SK-MEL-5 (cell line): ENCODE measurements around the gene SLAIN2. TPM values are rescaled to one million over a fixed set of nuclear protein-coding genes. Genes with fewer than 3 reads are reported as not detected.
"Not testable (repeated sequence)": the region's sequence is repeated elsewhere in the genome, so short reads cannot be mapped to it uniquely, and the experiment has no call there.

ENCODE experiments used
- DNase-seq: peaks from one replicate; pipeline ENCODE4 v3.0.0-alpha.2; 2016; ENCODE audit warnings: low read depth, low spot score
- in situ Hi-C: cut with HindIII; loops from 2 replicates; pipeline ENCODE4 v1.10.0; 2016; ENCODE audit warnings: low sequenced_read_pairs, high pct_unique_total_duplicates, low pct_unique_long_range_greater_than_20kb
- total RNA-seq: library from RNA; depleted of rRNA; stranded (reverse); fragments of >200 nt; shearing (Covaris generic); gene quantifications from 2 replicates; pipeline ENCODE4 v1.2.3, GENCODE V29; 2014

The SLAIN2 gene
- total RNA-seq, 1 experiment from 2014 or later: 36.6 TPM

DNA sequence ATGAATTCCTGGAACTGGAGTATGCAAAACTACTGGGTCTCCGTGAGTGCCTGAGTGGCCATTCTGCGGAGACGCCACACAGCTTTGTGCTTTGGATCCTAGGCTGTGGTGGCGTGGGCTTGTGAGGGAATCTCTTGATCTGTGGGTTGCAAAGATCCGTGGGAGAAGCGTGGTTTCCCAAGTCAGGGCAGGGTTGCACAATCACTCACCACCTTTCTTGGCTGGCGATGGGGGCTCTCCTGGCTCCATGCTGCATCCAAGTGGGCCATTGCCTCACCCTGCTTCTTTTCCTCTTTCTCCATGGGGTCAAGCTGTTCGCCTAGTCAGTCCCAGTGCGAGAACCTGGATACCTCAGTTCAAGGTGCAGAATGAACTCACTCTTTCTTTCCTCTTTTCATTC, 62.5 kb downstream of the SLAIN2 start:
- in situ Hi-C loops: no loop called here
- DNase-seq: no peak

DNA sequence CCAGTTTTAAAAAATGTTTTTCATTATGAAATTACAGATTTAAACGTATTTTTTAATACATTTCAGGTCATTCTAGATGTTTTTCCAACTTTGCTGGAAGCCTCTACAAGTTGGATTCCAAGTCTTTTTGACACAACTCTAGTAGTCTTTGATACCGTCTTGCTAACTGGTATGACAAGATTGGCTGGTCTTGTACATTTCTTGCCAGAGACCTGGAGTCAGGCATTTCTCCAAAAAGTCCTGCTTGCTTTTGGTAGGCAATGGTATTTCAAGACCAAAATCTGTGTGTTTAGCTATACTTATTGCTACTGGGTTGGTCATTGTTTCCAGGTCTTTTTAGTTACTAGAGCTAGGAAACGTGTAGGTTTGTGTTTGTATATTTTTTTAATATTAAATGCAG, 64.6 kb downstream of the SLAIN2 start:
- DNase-seq: no peak
- in situ Hi-C loops: no loop called here

- in situ Hi-C loops: no loop called here
- DNase-seq: no peak
These were observed 67.9 kb downstream of the SLAIN2 start for GRCh38 chr4:48409203-48409602.

- in situ Hi-C loops: no loop called here
- no peak for DNase-seq
These were observed 69.5 kb downstream of the SLAIN2 start for GRCh38 chr4:48410812-48411211.

DNA sequence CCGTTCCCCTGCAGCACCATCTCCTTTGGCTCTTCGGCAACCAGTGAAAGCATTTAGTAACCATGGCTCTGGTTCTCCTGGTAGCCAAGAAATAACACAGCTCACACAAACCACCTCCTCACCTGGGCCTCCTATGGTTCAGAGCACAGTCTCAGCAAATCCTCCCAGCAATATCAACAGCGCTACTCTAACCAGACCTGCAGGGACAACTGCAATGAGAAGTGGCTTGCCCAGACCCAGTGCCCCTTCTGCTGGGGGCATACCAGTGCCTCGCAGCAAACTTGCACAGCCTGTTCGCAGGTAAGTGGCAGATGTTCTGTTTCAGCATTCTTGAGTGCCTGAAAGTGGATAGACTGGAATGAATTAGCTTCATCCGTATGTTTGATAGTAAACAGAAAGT, 78.8 kb downstream of the SLAIN2 start:
- in situ Hi-C loops: no loop called here
- no peak for DNase-seq

- in situ Hi-C loops: no loop called here
These were observed 79.8 kb downstream of the SLAIN2 start for GRCh38 chr4:48421101-48421500.

GRCh38 chr4:48428926-48429325, 87.6 kb downstream of the SLAIN2 start:
- DNase-seq: no peak
- in situ Hi-C loops: no loop called here

More at GRCh38 chr4:48421101-48421500, 79.8 kb downstream of the SLAIN2 start:
- DNase-seq: no peak

DNA sequence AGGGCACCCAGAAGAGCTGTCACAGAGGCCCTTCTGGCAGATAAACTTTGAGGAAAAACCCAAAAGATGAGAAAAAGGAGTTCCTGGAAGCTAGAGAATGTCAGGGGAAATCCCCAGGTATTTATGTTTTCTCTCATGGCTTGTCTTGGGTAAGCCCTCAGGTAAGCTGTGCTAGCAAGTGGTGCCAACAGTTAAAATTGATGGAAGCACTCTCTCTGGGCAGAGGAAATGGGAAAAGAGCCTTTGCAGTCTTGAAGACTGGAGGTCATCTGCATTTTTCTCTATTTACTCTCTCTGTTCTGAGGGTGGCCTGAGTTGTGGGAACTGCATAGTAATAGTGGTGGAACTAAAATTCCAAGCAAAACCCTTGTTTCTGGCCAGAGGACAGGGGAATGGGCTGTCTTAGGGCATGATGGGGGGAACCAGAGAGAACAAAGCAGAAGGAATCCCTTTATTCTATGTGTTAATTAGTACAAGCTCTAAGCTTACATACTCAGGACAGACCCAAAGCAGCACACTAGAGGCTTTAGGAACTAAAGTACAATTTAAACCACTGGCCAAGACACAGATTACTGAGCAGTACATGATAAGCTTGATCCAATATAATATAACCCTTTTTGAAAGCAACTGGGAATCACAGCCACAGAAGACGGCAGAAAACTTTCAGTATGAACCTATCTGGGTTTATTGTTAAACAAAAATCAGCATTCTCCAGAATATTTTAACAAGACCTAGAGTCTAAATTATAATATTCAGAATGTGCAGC, 88.6 kb downstream of the SLAIN2 start:
- DNase-seq: no peak
- in situ Hi-C loops: no loop called here

- DNase-seq: no peak
- in situ Hi-C loops: no loop called here
These were observed 90.1 kb downstream of the SLAIN2 start for GRCh38 chr4:48431401-48431800.

GRCh38 chr4:48432017-48432416, 90.7 kb downstream of the SLAIN2 start:
- no peak for DNase-seq
- in situ Hi-C loops: no loop called here

GRCh38 chr4:48436318-48436717, 95.0 kb downstream of the SLAIN2 start:
- in situ Hi-C loops: no loop called here

GRCh38 chr4:48439988-48440387, 98.7 kb downstream of the SLAIN2 start:
- in situ Hi-C loops: no loop called here
- no peak for DNase-seq

More at GRCh38 chr4:48436318-48436717, 95.0 kb downstream of the SLAIN2 start:
- no peak for DNase-seq

GRCh38 chr4:48440914-48441313, 99.6 kb downstream of the SLAIN2 start:
- in situ Hi-C loops, DNase-seq: not testable (repeated sequence)

- in situ Hi-C loops: no loop called here
- peak; percentile 39 for DNase-seq
These were observed 104.4 kb downstream of the SLAIN2 start for GRCh38 chr4:48445704-48446103.

DNA sequence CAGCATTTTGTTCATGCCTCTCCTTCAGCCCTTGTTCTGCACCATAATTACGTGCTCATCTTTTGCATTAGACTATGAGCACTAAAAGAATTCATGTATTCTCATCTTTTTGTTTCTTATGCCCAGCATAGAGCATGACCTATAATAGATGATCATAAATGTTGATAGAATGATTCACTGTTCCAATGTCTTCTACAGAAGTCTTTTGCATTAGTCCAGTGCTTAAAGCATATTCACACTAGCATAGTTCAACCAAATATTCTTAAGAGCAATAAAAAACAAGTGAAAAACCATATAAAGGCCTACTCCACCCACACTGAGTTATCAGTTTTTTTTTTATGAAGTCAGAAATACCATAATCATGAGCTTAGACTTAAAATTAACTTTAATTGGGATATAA, 105.3 kb downstream of the SLAIN2 start:
- in situ Hi-C loops: no loop called here
- no peak for DNase-seq

- DNase-seq: no peak
These were observed 107.8 kb downstream of the SLAIN2 start for GRCh38 chr4:48449151-48449550.

DNA sequence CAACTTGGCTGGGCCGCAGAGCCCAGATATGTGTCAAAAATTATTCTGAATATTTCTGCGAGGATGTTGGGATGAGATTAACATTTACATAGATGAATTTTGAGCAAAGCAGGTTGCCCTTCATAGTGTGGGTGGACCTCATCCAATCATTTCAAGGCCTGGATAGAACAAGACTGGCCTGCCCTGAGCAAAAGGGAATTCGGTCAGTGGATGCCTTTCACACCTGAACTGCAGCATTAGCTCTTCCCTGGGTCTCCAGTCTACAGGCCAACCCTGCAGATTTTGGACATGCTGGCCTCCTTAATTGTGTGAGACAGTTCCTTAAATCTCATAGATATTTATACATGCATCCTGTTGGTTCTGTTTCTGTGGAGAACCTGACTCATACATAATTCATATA, 109.4 kb downstream of the SLAIN2 start:
- in situ Hi-C loops: no loop called here
- no peak for DNase-seq

More at GRCh38 chr4:48449151-48449550, 107.8 kb downstream of the SLAIN2 start:
- in situ Hi-C loops: no loop called here

- DNase-seq, in situ Hi-C loops: not testable (repeated sequence)
These were observed 110.3 kb downstream of the SLAIN2 start for GRCh38 chr4:48451656-48452055.

- in situ Hi-C loops: no loop called here
- DNase-seq: no peak
These were observed 113.3 kb downstream of the SLAIN2 start for GRCh38 chr4:48454591-48454990.
